IPS-18c (cell line): ENCODE measurements around the gene SLFN12.
"Not testable (repeated sequence)": the region's sequence is repeated elsewhere in the genome, so short reads cannot be mapped to it uniquely, and the experiment has no call there.

Experiments
- H3K4me3 ChIP-seq: 2 replicates; pipeline ENCODE4 v1.7.0; 2013; ENCODE audit warnings: low read depth, mild to moderate bottlenecking, low read length, moderate library complexity; ENCODE audit not compliant: insufficient read depth
- H3K9me3 ChIP-seq: one replicate; pipeline ENCODE4 v1.6.1; 2013; ENCODE audit warnings: mild to moderate bottlenecking, low read length, moderate library complexity; ENCODE audit not compliant: control insufficient read depth, insufficient read depth

The SLFN12 gene

GRCh38 chr17:35432176-35433074, at the start of gene SLFN12:
Gene SLFN12, minus strand, starts transcription at chr17:35432500. Its CDS starts 9,472 bp downstream, at chr17:35423028.
- peak within 1 kb of the TSS; percentile 67 for H3K4me3 ChIP-seq
- no peaks in the 10 kb centered on the region for H3K9me3 ChIP-seq

- Histone ChIP-seq H3K4me3 (no peak overlapping the region), H3K9me3 (peaks cover 2% of the 10 kb centered on the region)
Observed at GRCh38 chr17:35479271-35479670, 47.0 kb upstream of the SLFN12 start.

- Histone ChIP-seq H3K9me3 (no peaks in the 10 kb centered on the region), H3K4me3 (no peak overlapping the region)
Observed at GRCh38 chr17:35477248-35477647, 44.9 kb upstream of the SLFN12 start.

GRCh38 chr17:35476283-35476820, 44.1 kb upstream of the SLFN12 start:
- H3K4me3 ChIP-seq = no peak overlapping the region
- no peaks in the 10 kb centered on the region for H3K9me3 ChIP-seq

GRCh38 chr17:35468475-35468874, 36.2 kb upstream of the SLFN12 start:
- Histone ChIP-seq H3K4me3 (no peak overlapping the region), H3K9me3 (no peaks in the 10 kb centered on the region)

- no peak overlapping the region for H3K4me3 ChIP-seq
Observed at GRCh38 chr17:35467824-35468223, 35.5 kb upstream of the SLFN12 start.

GRCh38 chr17:35460354-35460851, 28.1 kb upstream of the SLFN12 start:
- Histone ChIP-seq H3K9me3 (no peaks in the 10 kb centered on the region), H3K4me3 (peak overlapping the region; percentile 29; the same call in 1 of the 2 replicates)

More at GRCh38 chr17:35467824-35468223, 35.5 kb upstream of the SLFN12 start:
- no peaks in the 10 kb centered on the region for H3K9me3 ChIP-seq

- not testable (repeated sequence) for H3K4me3 ChIP-seq
Observed at GRCh38 chr17:35454035-35454434, 21.7 kb upstream of the SLFN12 start.

GRCh38 chr17:35453171-35453570, 20.9 kb upstream of the SLFN12 start:
- no peaks in the 10 kb centered on the region for H3K9me3 ChIP-seq
- H3K4me3 ChIP-seq = no peak overlapping the region

More at GRCh38 chr17:35454035-35454434, 21.7 kb upstream of the SLFN12 start:
- H3K9me3 ChIP-seq = not testable (repeated sequence)

GRCh38 chr17:35449371-35449931, 17.2 kb upstream of the SLFN12 start:
- Histone ChIP-seq H3K4me3 (peak overlapping the region; percentile 69), H3K9me3 (no peaks in the 10 kb centered on the region)

- peak overlapping the region; percentile 69; the same call in 1 of the 2 replicates for H3K4me3 ChIP-seq
- no peaks in the 10 kb centered on the region for H3K9me3 ChIP-seq
Observed at GRCh38 chr17:35448899-35449227, 16.6 kb upstream of the SLFN12 start.

- Histone ChIP-seq H3K9me3 (no peaks in the 10 kb centered on the region), H3K4me3 (peak within 1 kb of the TSS; percentile 69)
Observed at GRCh38 chr17:35448214-35448898, 16.1 kb upstream of the SLFN12 start, which contains the start of gene SLFN13. Gene SLFN13, minus strand, starts transcription at chr17:35448766. Its CDS starts 3,086 bp downstream, at chr17:35445680.

GRCh38 chr17:35447499-35447898, 15.2 kb upstream of the SLFN12 start:
- Histone ChIP-seq H3K9me3 (no peaks in the 10 kb centered on the region), H3K4me3 (peak overlapping the region; percentile 69; the same call in 1 of the 2 replicates)

- no peaks in the 10 kb centered on the region for H3K9me3 ChIP-seq
- no peak overlapping the region for H3K4me3 ChIP-seq
Observed at GRCh38 chr17:35438433-35438832, 6.1 kb upstream of the SLFN12 start.

GRCh38 chr17:35433075-35433894, 985 bp upstream of the SLFN12 start:
- Histone ChIP-seq H3K4me3 (peak overlapping the region; percentile 67), H3K9me3 (no peaks in the 10 kb centered on the region)

GRCh38 chr17:35429702-35430101, 2.6 kb downstream of the SLFN12 start:
- Histone ChIP-seq H3K4me3 (no peak overlapping the region), H3K9me3 (no peaks in the 10 kb centered on the region)
